ENCODE data around the gene CBFA2T2.

DNA sequence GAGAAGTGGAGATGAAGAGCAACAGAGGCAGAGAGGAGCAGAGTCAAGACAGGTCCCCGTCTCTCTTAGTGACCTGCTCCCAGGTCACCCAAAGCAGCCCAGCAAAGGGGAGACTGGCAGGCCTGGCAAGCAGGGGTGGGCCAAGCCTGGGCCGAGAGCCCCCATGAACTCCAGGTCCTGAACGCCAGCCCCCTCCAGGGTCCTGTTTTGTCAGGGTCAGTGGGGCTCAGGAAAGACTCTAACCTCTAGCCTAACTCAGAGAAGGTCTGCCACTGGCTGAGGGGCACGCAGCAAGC is 183.2 kb downstream of the CBFA2T2 start:
- TF ChIP-seq, protein P1, sequence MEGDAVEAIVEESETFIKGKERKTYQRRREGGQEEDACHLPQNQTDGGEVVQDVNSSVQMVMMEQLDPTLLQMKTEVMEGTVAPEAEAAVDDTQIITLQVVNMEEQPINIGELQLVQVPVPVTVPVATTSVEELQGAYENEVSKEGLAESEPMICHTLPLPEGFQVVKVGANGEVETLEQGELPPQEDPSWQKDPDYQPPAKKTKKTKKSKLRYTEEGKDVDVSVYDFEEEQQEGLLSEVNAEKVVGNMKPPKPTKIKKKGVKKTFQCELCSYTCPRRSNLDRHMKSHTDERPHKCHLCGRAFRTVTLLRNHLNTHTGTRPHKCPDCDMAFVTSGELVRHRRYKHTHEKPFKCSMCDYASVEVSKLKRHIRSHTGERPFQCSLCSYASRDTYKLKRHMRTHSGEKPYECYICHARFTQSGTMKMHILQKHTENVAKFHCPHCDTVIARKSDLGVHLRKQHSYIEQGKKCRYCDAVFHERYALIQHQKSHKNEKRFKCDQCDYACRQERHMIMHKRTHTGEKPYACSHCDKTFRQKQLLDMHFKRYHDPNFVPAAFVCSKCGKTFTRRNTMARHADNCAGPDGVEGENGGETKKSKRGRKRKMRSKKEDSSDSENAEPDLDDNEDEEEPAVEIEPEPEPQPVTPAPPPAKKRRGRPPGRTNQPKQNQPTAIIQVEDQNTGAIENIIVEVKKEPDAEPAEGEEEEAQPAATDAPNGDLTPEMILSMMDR (IDR thresholded peaks at IDR 0.05; ENCODE audit: poor library complexity) = no peak
- TF ChIP-seq EZH2 (IDR thresholded peaks at IDR 0.05; ENCODE audit: borderline replicate concordance) (no peak), EZH2phosphoT487 (IDR thresholded peaks at IDR 0.05; ENCODE audit: low read depth, severe bottlenecking, unreplicated experiment) (no peak)

All from hepatocyte (in vitro differentiated cells).